ENCODE data around the gene ACE.

Gene ACE

DNA sequence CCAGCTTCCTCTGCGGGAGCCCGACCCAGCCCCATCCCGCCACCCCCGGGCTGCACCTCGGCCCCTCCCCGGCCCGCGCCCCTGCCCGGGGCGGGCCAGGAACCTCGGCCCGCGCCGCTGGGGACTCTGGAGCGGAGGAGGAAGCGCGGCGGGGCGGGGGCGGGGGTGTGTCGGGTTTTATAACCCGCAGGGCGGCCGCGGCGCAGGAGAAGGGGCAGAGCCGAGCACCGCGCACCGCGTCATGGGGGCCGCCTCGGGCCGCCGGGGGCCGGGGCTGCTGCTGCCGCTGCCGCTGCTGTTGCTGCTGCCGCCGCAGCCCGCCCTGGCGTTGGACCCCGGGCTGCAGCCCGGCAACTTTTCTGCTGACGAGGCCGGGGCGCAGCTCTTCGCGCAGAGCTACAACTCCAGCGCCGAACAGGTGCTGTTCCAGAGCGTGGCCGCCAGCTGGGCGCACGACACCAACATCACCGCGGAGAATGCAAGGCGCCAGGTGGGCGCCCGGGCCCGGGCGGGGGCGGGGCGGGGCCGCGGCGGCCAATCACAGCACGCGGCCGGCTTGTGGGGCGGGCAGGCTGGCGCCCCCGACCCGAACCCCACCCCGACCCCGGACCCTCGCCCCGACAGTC lies at the start of gene ACE:
Gene ACE, plus strand, starts transcription at position 208 of the 626 bp plus-strand sequence. Its CDS starts 34 bp downstream, at position 242.
- TF ChIP-seq ZNF274 (IDR thresholded peaks at IDR 0.05; ENCODE audit: low read depth, low read length): no peak
- H3K4me3 ChIP-seq (ENCODE audit: low read length): peak within 1 kb of the TSS; percentile 21; the same call in 1 of the 2 replicates

DNA sequence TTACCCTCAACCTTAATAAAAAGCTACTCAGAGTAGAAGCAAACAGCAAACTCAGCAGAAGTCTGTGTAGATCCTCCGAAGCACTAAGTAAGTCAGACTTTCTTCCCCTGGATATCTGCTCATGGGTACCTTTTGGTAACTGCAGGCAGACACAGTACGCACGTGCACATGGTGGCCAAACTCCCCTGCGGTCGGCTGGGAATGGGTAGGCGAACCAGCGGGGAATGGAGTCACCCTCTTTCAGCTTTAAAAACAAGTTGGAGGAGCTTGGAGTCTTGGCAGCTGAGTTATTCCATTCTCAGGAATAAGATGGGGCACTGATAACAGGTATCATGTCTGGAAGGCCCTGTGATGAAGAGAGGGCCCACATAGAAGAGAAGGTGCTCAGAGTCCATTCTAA lies 47.1 kb upstream of the ACE start:
- no peak for TF ChIP-seq ZNF274 (IDR thresholded peaks at IDR 0.05; ENCODE audit: low read depth, low read length)
- H3K4me3 ChIP-seq (ENCODE audit: low read length): no peak overlapping the region

DNA sequence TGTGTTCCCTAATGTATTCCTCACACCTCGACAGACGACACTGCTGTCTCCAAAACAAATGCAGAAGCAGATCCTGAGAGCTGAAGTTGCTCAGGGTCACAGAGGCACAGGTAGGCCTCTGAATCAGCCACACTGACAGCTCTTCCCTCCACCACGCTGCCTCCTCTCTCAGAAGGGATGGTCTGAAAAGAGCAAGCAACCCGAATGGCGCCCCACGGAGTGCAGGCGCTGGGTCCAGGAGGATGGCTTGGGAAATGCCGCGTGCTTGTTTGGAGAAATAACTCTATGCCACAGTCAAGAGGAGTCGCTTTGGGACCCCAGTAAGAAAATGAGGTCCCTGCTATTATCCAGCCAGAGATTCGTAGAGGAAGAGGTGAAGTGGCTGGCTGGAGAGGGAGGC lies 46.6 kb upstream of the ACE start:
- no peak overlapping the region for H3K4me3 ChIP-seq (ENCODE audit: low read length)
- TF ChIP-seq ZNF274 (IDR thresholded peaks at IDR 0.05; ENCODE audit: low read depth, low read length): no peak

DNA sequence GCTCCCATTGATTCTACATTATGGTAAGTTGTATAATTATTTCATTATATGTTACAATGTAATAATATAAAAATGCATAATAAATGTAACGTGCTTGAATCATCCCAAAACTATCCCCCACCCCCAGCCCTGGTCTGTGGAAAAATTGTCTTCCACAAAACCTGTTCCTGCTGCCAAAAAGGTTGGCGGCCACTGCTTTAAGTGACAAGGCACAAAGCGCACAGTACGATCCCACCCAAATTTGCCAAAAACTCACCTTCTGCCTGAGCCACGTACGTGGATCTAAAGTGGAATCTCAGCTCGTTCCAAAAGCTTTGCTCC lies 45.3 kb upstream of the ACE start:
- no peak overlapping the region for H3K4me3 ChIP-seq (ENCODE audit: low read length)
- TF ChIP-seq ZNF274 (IDR thresholded peaks at IDR 0.05; ENCODE audit: low read depth, low read length): no peak

DNA sequence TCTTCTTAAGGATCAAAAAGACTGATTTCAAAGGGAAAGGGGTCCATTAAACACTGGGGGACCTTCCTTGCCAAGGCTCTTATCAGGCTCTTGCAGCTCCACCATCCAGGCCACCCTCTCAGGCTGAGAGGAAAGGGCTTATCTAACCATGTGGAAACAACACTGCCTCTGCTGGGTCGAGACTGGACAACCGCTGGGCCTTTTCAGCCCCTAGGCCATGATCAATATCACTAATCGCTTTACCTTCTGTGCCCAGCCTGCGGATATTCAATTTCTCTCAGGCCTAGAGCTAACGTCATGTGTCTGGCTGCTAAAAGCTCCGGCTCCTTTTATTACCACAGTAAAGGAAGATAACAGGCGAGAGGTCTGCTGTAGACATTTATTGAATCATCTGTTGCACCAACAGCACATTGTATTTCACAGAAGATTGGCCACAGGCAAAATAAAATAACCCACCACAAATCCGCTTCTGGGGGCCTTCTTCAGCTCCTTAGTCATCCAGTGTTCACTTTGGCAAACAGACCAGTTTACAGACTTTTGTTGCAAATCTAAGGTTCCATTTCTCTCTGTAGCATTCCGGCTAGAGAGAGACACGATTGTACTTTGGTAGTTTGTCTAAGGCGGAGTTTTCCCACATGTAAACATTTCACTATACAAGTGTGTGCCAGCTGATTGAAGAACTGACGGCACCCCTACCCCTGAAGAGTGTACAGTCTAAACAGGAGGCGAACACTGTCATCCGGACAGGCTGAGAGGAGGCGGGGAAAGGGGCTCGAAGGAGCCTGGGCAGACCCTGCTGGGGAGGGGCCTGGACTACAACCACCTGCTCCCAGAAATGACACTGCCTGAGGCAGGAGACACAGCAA lies 44.7 kb upstream of the ACE start:
- TF ChIP-seq ZNF274 (IDR thresholded peaks at IDR 0.05; ENCODE audit: low read depth, low read length): no peak
- no peak overlapping the region for H3K4me3 ChIP-seq (ENCODE audit: low read length)

DNA sequence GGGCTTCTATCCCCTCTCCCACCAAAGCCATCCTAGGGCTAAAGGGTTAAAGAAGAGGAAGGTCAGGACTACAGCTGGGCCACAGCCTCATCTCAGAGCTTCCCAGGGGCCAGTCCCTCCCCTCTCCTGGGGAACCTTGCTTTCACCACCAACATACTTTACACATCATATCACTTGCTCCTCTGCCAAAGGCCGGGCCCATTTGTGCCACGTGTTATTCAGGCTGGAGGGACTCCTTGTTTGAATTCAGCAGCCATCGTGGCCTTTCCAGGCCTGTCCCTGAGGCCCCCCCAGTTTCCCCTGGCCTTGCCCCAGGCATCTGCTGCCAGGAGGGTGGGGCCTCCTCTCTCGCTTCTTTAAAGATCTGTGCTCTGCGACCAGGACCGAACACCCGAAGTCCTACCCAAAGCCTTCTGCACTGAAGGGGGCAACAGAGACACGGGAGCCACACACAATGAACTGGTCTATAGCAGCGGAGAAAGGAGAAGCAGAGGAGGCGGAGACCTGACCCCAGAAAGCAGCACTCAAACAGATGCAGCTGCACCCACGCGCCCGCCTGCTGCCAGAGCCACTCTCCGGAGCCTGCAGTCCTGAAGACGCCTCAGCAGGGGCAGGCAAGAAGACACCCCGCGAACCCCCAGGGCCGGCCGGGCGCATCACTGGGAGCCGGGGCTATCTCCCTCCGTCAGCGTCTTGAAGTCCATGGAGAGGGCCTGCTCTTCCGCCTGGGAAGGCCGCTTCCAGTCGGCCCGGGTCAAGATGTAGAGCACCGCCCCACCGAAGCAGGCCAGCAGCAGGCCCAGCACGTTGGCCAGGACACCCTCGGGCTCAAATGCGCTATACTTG lies 42.9 kb upstream of the ACE start:
- H3K4me3 ChIP-seq (ENCODE audit: low read length): no peak overlapping the region
- no peak for TF ChIP-seq ZNF274 (IDR thresholded peaks at IDR 0.05; ENCODE audit: low read depth, low read length)

DNA sequence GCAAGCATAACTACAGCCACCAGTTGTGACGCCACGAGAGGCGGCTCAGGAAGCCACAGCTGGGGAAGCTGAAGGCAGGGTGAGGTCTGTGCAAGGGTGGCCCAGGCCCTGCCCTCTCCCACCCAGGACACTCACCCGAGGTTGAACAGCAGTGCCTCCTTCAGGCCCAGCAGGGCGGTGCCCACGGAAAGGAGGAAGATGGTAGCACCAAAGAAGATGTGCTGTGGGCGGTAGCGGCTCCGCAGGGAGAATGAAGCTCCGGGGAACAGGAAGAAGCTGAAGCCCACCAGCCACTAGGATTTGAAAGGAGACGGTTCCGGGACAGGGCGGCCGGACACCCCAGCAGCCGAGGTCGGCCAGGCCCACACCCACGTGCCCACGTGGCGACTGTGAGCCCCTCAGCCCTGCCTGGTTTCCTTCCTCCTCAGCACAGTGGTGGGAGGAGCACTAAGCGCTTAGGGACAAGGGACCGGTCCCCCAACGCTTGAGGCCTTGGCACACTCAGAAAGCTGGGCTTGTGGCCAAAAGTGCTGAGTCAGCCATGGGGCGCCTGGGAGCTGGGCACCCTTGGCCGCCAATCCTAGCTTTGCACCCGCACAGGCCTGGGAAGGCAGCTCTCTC lies 41.8 kb upstream of the ACE start:
- no peak overlapping the region for H3K4me3 ChIP-seq (ENCODE audit: low read length)
- TF ChIP-seq ZNF274 (IDR thresholded peaks at IDR 0.05; ENCODE audit: low read depth, low read length): no peak

DNA sequence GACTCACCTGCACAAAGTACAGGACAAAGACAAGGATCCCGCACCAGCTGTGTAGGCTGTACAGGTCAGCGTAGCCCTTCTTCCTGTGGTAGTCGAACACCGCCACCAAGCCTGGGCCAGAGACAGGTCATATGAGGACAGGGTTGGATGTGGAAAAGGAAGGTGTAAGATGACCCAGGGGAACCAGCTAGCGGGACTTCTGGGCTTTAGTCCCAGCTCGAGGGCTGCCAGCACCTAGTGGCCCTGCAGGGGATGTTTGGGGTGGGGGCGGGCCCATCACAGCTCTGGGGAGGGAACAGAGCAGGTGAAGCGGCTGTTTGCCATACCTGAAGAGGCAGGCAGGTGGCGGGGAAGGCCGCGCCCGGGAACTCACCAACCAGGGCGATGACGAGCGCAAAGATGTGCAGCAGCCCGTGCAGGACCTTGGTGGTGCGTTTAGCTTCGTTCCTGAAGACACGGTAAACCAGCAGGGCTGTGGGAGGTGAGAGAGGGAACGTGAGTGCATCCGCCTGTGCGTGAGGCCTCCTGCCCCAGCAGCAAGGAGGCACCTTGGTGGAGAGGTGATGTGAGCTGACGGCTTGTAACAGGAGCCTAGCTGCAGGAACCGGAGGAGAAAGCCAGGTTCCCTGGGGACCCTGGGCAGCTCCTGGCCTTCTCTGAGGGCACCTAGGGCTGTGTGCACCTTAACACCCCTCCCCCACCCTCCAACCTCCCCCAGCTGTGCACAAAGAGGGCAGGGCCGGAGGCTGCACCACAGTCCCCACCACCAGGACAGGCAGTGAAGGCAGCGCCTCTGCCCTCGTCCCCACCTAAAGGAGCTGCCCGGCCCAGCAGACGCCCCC lies 41.0 kb upstream of the ACE start:
- no peak overlapping the region for H3K4me3 ChIP-seq (ENCODE audit: low read length)
- no peak for TF ChIP-seq ZNF274 (IDR thresholded peaks at IDR 0.05; ENCODE audit: low read depth, low read length)

DNA sequence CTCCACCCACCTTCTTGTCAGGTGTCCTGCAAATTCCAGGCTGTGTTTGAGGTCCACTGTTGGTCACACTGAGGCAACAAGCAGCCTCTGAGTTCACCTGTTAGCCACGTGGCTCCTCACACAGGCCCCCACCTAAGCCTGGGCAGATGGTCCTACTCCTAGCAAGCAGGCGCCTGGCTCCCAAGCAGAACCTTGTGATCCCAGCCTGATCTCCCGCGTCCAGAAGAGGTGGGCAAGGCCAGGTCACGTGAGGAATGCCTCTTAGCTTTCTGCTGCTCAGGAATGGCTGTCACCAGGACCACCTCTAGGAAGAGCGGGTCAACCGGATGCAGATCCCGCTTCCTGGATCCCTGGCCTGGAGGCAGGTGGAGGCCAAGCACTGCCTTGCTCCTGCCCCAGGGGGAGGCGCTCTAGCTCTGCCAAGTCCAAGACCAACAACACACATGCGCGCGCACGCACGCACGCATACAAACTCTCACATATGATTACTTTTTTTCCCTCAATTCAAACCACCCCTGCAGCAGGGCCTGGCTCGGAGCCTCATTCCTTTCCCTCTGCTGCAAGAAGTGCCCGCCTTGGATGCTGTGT lies 40.2 kb upstream of the ACE start:
- H3K4me3 ChIP-seq (ENCODE audit: low read length): no peak overlapping the region
- TF ChIP-seq ZNF274 (IDR thresholded peaks at IDR 0.05; ENCODE audit: low read depth, low read length): no peak

DNA sequence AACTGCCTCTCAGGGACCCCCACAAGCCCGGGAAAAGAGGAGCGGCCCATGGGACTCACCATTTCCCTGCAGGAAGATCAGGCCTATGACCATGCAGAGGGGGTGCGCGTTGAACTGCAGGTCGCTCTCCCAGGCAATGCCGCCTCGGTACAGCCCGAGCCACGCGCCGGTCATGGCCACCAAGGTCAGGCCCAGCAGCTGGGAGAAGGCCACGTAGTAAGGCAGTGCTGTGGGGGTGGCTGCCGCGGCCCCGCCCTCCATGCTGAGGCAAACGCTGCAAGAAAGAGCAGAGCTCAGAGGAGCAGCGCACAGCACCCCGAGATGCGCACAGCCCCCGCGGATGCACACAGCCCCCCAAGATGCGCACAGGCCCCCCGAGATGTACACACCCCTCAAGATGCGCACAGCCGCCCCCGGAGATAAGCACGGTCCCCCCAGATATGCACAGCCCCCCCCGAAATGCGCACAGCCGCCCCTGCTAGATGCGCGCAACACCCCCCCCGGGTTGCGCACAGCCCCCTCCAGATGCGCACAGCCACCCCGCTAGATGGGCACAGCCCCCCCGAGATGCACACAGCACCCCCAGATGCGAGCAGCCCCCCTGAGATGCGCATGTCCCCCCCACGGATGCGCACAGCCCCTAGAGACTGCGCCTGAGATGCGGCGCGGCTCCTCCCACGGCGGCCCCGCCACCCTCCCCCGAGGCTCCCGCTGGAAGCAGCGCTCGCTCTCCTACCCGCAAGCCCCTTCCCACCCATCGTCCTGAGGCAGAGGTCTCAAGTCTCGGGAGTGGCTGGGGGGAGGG lies 39.4 kb upstream of the ACE start:
- no peak for TF ChIP-seq ZNF274 (IDR thresholded peaks at IDR 0.05; ENCODE audit: low read depth, low read length)
- H3K4me3 ChIP-seq (ENCODE audit: low read length): no peak overlapping the region

DNA sequence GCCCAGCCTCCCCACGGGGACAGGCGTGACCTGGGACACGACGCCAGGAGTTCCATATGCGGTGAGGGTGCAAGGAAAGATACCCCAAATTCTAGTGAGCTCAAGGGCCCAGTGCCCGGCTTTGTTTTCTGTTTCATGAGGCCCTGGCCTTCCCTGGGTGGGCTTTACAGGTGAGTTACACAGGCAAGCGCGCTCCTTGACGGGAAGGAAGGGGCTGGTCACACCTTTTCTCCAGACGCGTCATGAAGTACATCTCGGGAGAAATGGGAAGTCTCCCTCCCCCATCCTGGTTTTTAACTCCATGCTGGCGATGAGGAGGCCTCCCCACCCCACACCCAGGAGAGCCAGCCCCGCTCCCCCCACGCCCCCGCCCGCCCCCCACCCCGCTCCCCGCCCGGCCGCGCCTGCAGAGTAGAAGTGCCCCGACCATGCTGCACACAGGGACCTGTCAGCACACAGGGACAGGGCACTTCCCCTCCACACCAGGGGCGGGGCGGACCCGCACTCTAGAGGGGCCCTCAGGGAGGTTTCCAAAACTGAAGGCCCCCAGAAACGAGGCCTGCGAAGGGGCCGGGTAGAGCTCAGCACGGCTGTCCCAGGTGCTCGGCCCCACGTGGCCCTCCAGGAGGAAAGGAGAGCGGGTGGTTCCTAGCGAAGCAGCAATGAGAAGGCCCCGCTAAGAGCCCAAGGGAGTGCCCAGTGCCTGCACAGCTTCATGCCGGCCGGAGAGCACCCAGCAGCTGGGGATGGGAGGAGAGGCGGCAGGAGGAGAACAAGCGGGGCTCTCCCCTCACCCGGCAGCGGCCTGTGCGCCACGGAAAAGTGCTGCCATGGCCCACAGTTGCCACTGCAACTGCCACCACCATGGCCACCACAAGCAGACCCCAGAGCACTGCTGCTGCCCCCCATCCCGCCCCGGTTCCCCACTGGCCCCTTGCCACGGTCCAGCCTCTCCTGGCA lies 38.5 kb upstream of the ACE start:
- no peak overlapping the region for H3K4me3 ChIP-seq (ENCODE audit: low read length)
- TF ChIP-seq ZNF274 (IDR thresholded peaks at IDR 0.05; ENCODE audit: low read depth, low read length): no peak
